Adrenal gland (tissue), 12 donors: ENCODE measurements around the gene GALNT11. TPM values are rescaled to one million over a fixed set of nuclear protein-coding genes. Genes with fewer than 3 reads are reported as not detected.
"Not testable (repeated sequence)": the region's sequence is repeated elsewhere in the genome, so short reads cannot be mapped to it uniquely, and the experiment has no call there.

Experiments used
- DNase-seq, 7 donors: peaks; one replicate each; pipeline ENCODE4 v3.0.0-alpha.2; 2019 to 2020
- H3K27ac ChIP-seq, 5 donors: fragments of 200-600 bp; sonication (generic) in 4 of 5; 1 replicate in 3 of 5; 2 replicates in 2 of 5; pipeline versions ENCODE4 v1.5.1 to v1.8.0; 2016 to 2020; ENCODE audit warnings: mild to moderate bottlenecking in 1 of 5
- H3K27me3 ChIP-seq: fragments of 200-600 bp; 2 replicates; pipeline ENCODE4 v1.8.0; 2021
- H3K36me3 ChIP-seq, 2 donors: fragments of 200-600 bp; replicated peaks in 1 of 2; 1 replicate in 1 of 2; 2 replicates in 1 of 2; pipeline versions ENCODE4 v1.5.1 to v1.8.0; 2018 to 2022
- H3K4me1 ChIP-seq, 2 donors: fragments of 200-600 bp; replicated peaks in 1 of 2; 1 replicate in 1 of 2; 2 replicates in 1 of 2; pipeline versions ENCODE4 v1.5.1 to v1.8.0; 2018 to 2021
- H3K4me3 ChIP-seq, 4 donors: fragments of 200-600 bp; sonication (generic) in 3 of 4; one replicate each; pipeline ENCODE4 v1.5.1; 2016 to 2018
- H3K9me3 ChIP-seq, 3 donors: fragments of 200-600 bp; sonication (generic) in 1 of 3; replicated peaks in 1 of 3; 1 replicate in 2 of 3; 2 replicates in 1 of 3; pipeline versions ENCODE4 v1.5.1 to v1.8.0; 2016 to 2021
- CTCF ChIP-seq, 6 experiments: fragments of 450-650 bp in 4 of 6; fragments of 200-600 bp in 2 of 6; sonication (generic) in 1 of 6; IDR thresholded peaks; 1 replicate in 5 of 6; 2 replicates in 1 of 6; pipeline versions ENCODE4 v1.5.1 to v1.8.0; 2016 to 2021; ENCODE audit warnings: antibody characterized with exemption in 6 of 6, mild to moderate bottlenecking in 2 of 6, moderate library complexity in 1 of 6
- POLR2A ChIP-seq, 2 donors: fragments of 450-650 bp; IDR thresholded peaks; one replicate each; pipeline ENCODE4 v1.6.1; 2017; ENCODE audit warnings: antibody characterized with exemption in 2 of 2, mild to moderate bottlenecking in 2 of 2, moderate library complexity in 1 of 2
- WGBS, 4 donors: extraction: QIAGEN DNeasy Blood & Tissue Kit in 2 of 4; methylation state at CpG; one replicate each; pipeline versions ENCODE4 v1.1.5 to v1.1.7; 2013 to 2017; 5-methylcytosine and 5-hydroxymethylcytosine counted together
- intact Hi-C, 2 donors: fragments of 100-400 bp; cut with DNase I; formaldehyde crosslinking; loops; one replicate each; pipeline versions ENCODE4 v1.14.1 to v1.15.0; 2022 to 2023
- polyA plus RNA-seq, 3 donors: library from polyadenylated mRNA; stranded (reverse); fragments of 200-250 nt in 2 of 3; fragments of 350-450 nt in 1 of 3; fragmentation: Illumina TruSeq in 1 of 3; extraction: RNeasy Lipid Tissue Mini Kit (QIAGEN cat#74804) in 1 of 3; gene quantifications; one replicate each; pipeline ENCODE4 v1.2.3, GENCODE V29; 2013 to 2014
- total RNA-seq, 9 donors: library from RNA; depleted of rRNA in 4 of 9; stranded (reverse); fragments of >200 nt in 4 of 9; fragments of 120-200 nt in 1 of 9; fragmentation: NEBNext Ultra II Directional in 1 of 9; extraction: Animal tissue kit (Norgen Biotek cat#: 25700) in 1 of 9; gene quantifications; one replicate each; pipeline versions ENCODE4 v1.1.0 to v1.2.4, GENCODE V29; 2013 to 2023
- donor health status: healthy with polysubstance abuse.
- donor health status: Bipolar disorder and iron deficiency.
- donor health status: DM: yes; HTN: yes; CAD: no.
- donor health status: DM: no; HTN: no; CAD: no.
- donor health status: DM: no; HTN: no; CAD: no.
- donor health status: DM: yes; HTN: yes; CAD: no.

GALNT11 gene
- total and polyA plus RNA-seq, 12 donors = 23.2 to 51.3 (median 38.5) TPM

- no peak overlapping the region for H3K27ac ChIP-seq
- DNase-seq = no peak
- H3K27me3 ChIP-seq = no peaks in the 10 kb centered on the region
- no peaks in the 10 kb centered on the region for H3K9me3 ChIP-seq
- intact Hi-C loops = no loop called here
- TF ChIP-seq CTCF (IDR thresholded peaks at IDR 0.05) (no peak), POLR2A (IDR thresholded peaks at IDR 0.05) (no peak)
- no peak overlapping the region for H3K4me3 ChIP-seq
- no peaks in the 10 kb centered on the region for H3K4me1 ChIP-seq
- no peaks in the 10 kb centered on the region for H3K36me3 ChIP-seq
- WGBS, 4 donors = 80 to 87% (median 82%) methylated on average over 4 of the region's 4 CpGs
Measured at GRCh38 chr7:152052771-152053170, 27.3 kb downstream of the GALNT11 start.

GRCh38 chr7:152054367-152055230 is 29.1 kb downstream of the GALNT11 start:
- Histone ChIP-seq H3K36me3 (no peaks in the 10 kb centered on the region), H3K4me1 (no peaks in the 10 kb centered on the region), H3K9me3 (no peaks in the 10 kb centered on the region), H3K27me3 (no peaks in the 10 kb centered on the region), H3K27ac (no peak overlapping the region), H3K4me3 (no peak overlapping the region)
- TF ChIP-seq POLR2A (IDR thresholded peaks at IDR 0.05) (no peak), CTCF (IDR thresholded peaks at IDR 0.05) (no peak)
- intact Hi-C loops = no loop called here
- WGBS, 4 donors = 85 to 90% (median 88%) methylated on average over 8 of the region's 8 CpGs
- peak in 1 of 7 donors; percentile 4 for DNase-seq

- Histone ChIP-seq H3K9me3 (no peaks in the 10 kb centered on the region), H3K4me3 (no peak overlapping the region), H3K4me1 (no peaks in the 10 kb centered on the region), H3K27me3 (no peaks in the 10 kb centered on the region), H3K36me3 (no peaks in the 10 kb centered on the region), H3K27ac (no peak overlapping the region)
- no peak for DNase-seq
- TF ChIP-seq POLR2A (IDR thresholded peaks at IDR 0.05) = no peak
- no peak for TF ChIP-seq CTCF (IDR thresholded peaks at IDR 0.05)
- intact Hi-C loops = no loop called here
- 90 to 93% (median 91%) methylated on average over 3 of the region's 3 CpGs for WGBS, 4 donors
Measured at GRCh38 chr7:152056621-152057274, 31.3 kb downstream of the GALNT11 start.

- TF ChIP-seq CTCF (IDR thresholded peaks at IDR 0.05) (no peak), POLR2A (IDR thresholded peaks at IDR 0.05) (no peak)
- Histone ChIP-seq H3K4me3 (no peak overlapping the region), H3K36me3 (no peaks in the 10 kb centered on the region), H3K4me1 (no peaks in the 10 kb centered on the region), H3K27me3 (no peaks in the 10 kb centered on the region), H3K27ac (no peak overlapping the region), H3K9me3 (no peaks in the 10 kb centered on the region)
- no peak for DNase-seq
- WGBS, 4 donors = 90 to 100% (median 100%) methylated on average over 1 of the region's 1 CpG
- intact Hi-C loops = no loop called here
Measured at GRCh38 chr7:152059311-152059710, 33.8 kb downstream of the GALNT11 start.

GRCh38 chr7:152061086-152061485 is 35.6 kb downstream of the GALNT11 start:
- H3K27me3 ChIP-seq, H3K36me3 ChIP-seq, H3K9me3 ChIP-seq, intact Hi-C loops, DNase-seq, H3K4me3 ChIP-seq, H3K27ac ChIP-seq, H3K4me1 ChIP-seq: not testable (repeated sequence)
- 94 to 100% (median 97%) methylated on average over 1 to 2 of the region's 2 CpGs for WGBS, 4 donors

- intact Hi-C loops, H3K36me3 ChIP-seq, H3K4me3 ChIP-seq, DNase-seq, H3K4me1 ChIP-seq, H3K27me3 ChIP-seq, H3K9me3 ChIP-seq, H3K27ac ChIP-seq: not testable (repeated sequence)
- WGBS, 4 donors = 88 to 98% (median 93%) methylated on average over 3 of the region's 3 CpGs
Measured at GRCh38 chr7:152063192-152063591, 37.7 kb downstream of the GALNT11 start.

GRCh38 chr7:152063821-152064220 is 38.3 kb downstream of the GALNT11 start:
- H3K27me3 ChIP-seq, H3K27ac ChIP-seq, DNase-seq, H3K36me3 ChIP-seq, H3K4me3 ChIP-seq, H3K4me1 ChIP-seq, H3K9me3 ChIP-seq, intact Hi-C loops: not testable (repeated sequence)
- WGBS, 4 donors = 96 to 100% (median 98%) methylated on average over 3 of the region's 3 CpGs
